Thyroid gland (tissue), 4 donors: ENCODE results near the gene ACD.

Source experiments
- POLR2A ChIP-seq, 2 donors: fragments of 450-650 bp; IDR thresholded peaks; one replicate each; pipeline ENCODE4 v1.6.1; 2017; ENCODE audit warnings: antibody characterized with exemption in 2 of 2, mild to moderate bottlenecking in 2 of 2, moderate library complexity in 1 of 2
- TF ChIP-seq, protein P1 (sequence below), 6 experiments: fragments of 200-600 bp in 3 of 6; fragments of 450-650 bp in 3 of 6; sonication (generic) in 3 of 6; IDR thresholded peaks; one replicate each; pipeline ENCODE4 v1.5.1; 2016 to 2019; ENCODE audit warnings: antibody characterized with exemption in 6 of 6, mild to moderate bottlenecking in 2 of 6, inconsistent platforms in 1 of 6, moderate library complexity in 1 of 6

DNA sequence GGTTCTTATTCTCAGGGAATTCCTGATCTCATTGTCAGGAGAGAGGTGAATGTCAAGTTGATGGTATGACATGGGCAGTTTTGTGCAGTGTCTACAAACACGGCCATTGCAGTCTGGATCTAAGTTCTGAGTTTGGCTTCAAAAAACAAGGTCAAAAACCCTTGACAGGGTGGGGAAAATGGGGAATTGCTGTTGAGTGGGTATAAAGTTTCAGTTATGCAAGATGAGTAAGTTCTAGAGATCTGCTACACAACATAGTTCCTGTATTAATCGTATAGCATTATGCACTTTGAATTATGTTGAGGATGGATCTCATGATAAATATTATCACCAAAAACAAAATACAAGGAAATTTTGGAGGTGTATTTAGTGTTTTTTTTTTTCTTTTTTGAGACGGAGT is 51.7 kb downstream of the ACD start:
- TF ChIP-seq POLR2A (IDR thresholded peaks at IDR 0.05), result no peak
- TF ChIP-seq, protein P1, sequence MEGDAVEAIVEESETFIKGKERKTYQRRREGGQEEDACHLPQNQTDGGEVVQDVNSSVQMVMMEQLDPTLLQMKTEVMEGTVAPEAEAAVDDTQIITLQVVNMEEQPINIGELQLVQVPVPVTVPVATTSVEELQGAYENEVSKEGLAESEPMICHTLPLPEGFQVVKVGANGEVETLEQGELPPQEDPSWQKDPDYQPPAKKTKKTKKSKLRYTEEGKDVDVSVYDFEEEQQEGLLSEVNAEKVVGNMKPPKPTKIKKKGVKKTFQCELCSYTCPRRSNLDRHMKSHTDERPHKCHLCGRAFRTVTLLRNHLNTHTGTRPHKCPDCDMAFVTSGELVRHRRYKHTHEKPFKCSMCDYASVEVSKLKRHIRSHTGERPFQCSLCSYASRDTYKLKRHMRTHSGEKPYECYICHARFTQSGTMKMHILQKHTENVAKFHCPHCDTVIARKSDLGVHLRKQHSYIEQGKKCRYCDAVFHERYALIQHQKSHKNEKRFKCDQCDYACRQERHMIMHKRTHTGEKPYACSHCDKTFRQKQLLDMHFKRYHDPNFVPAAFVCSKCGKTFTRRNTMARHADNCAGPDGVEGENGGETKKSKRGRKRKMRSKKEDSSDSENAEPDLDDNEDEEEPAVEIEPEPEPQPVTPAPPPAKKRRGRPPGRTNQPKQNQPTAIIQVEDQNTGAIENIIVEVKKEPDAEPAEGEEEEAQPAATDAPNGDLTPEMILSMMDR (IDR thresholded peaks at IDR 0.05), result no peak
